ENCODE measurements around the gene CHRNA1.
A peak's percentile ranks its signal among the peaks of the same experiment; 100 is the strongest.
"Not testable (repeated sequence)": the region's sequence is repeated elsewhere in the genome, so short reads cannot be mapped to it uniquely, and the experiment has no call there.

Gene CHRNA1

DNA sequence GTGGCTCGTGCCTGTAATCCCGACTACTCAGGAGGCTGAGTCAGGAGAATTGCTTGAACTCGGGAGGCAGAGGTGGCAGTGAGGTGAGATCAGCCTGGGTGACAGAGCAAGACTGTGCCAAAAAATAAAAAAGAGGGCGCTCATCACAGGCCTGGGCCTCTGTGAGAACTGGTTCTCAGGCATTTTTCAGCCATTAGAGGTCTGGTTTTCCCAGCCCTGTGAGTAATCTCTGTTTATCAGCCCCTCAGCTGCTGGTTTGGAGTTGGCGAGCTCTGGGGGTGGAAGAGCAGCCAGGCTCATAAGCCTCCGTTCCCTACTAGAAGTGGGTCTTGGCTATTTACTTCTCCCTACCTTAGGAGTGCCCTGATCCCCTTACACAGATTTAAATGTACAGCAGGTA, 53.1 kb downstream of the CHRNA1 start:
- no peak for DNase-seq

- DNase-seq = not testable (repeated sequence)
Measured at GRCh38 chr2:174709416-174710004, 54.8 kb downstream of the CHRNA1 start.

DNA sequence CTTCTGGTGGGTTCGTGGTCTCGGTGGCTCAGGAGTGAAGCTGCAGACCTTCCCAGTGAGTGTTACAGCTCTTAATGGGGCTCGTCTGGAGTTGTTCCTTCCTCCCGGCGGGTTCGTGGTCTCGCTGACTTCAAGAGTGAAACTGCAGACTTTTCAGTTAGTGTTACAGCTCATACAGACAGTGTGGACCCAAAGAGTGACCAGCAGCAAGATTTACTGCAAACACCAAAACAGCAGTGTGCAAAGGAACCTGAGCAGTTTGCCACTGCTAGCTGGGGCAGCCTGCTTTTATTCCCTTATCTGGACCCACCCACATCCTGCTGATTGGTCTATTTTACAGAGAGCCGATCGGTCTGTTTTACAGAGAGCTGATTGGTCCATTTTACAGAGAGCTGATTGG, 55.6 kb downstream of the CHRNA1 start:
- DNase-seq = no peak

GRCh38 chr2:174705321-174705720, 59.0 kb downstream of the CHRNA1 start:
- no peak for DNase-seq

DNA sequence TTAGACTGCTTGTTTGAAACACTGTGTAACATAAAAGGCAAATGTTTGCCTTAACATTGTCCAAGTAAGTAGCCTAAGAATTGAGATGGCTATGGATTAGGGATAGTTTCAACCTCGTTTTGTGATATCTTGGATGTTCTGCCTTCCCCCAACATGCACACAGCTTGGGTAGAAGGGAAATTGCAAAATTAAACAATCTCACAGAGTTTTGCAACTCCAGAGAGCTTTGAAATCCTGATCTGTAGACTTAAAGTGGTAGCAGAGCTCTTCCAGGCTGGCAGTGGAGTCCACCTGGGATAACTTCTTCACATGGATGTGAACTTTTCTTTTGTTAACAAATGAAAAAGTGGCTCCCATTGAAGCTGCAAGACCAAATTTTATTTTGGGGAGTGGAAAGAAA, 59.6 kb downstream of the CHRNA1 start:
- no peak for DNase-seq

DNA sequence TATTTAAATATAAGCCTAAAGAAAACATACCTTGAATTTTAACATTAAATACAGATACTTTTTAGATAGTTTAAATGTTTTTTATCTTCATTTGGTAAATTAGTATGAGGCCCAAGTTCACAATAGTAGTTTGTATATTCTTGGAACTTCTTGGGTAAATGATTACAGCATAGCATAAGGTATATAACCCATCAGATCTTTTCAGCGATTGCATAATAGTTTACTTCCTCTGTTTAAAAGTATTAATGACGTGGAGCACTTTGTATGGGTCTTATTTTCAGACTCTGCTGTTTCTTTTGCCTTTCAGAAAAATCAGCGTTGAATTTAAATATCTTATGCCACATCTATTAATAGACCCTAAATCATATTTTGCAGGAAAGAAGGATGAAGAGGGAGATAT, 60.2 kb downstream of the CHRNA1 start:
- DNase-seq = no peak

DNA sequence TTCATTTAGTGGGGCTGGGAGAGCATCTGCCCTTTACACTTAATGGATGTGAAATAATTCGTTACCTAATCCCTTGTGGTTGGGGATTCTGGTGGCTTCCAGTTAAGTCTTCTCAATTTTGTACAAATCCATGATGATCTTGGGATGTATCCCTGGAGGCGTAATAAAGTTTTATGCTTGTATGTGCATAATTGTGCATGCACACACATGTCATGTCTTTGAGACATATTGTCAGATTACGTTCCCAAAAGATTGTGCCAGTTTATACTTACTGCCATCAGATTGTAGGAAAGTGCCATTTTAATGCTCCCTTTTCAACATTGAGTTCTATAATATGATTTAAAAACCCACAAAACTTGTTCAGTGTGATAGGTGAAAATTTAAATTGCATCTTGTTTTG, 60.8 kb downstream of the CHRNA1 start:
- no peak for DNase-seq

DNA sequence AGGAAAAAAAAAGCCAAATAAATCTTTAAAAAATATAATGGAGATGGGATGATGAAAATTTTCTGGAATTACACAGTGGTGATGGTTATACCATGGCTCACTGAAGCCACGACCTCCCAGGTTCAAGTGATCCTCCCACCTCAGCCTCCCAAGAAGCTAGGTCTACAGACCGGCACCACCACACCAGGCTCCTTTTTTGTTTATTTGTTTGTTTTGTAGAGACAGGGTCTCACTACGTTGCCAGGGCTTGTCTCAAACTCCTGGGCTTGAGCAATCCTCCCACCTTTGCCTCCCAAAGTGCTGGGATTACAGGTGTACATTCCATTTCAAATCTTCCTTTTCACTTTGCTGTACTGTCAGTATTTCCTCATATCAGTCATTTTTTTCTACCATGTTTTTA, 61.7 kb downstream of the CHRNA1 start:
- DNase-seq = no peak

DNA sequence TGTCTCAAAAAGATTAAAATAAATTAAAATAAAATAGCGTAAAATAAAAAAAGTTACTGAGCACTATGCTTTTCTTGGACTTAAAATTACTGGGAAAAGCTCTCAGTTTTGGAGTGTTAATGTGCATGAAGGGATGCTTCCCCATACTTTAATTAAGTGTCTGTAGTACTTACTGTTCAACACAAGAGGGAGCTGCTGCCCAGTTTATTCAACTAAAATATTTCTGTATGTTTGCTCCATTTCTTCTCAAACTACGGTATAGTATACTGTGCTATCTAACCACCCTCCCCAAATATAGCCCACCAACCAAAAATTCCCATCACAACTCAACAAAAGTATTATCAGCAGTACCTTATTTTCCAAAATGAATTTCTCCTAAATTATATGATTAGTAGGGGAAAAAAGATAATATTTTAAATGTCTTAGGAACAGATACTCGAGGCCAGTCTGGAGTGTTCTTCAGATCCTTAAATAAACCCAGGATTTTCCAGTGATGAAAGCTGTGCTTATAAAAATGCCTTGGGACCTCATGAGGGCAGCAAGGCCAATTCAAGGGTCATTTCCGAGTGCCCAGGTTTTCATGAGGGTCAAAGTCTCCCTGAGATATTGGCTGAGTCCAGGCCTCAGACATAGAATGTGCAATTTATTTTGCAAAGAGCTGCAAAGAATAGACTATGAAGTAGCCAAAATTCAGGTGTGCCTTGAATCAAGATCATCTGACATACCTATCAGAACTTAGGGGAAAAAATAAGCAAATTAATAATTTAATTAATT, 64.1 kb downstream of the CHRNA1 start:
- peak; percentile 13 for DNase-seq
